HG03558 (cell line): ENCODE results near the gene BCAP31.

Source experiments
- ATAC-seq: cut with Tn5 transposase; IDR thresholded peaks from one replicate; pipeline ENCODE4 v1.9.1; 2021; ENCODE audit warnings: moderate number of reproducible peaks; ENCODE audit not compliant: unreplicated experiment; ENCODE audit errors: extremely low read depth

The BCAP31 gene

GRCh38 chrX:153667281-153667955, 56.8 kb downstream of the BCAP31 start:
- ATAC-seq: no peak

DNA sequence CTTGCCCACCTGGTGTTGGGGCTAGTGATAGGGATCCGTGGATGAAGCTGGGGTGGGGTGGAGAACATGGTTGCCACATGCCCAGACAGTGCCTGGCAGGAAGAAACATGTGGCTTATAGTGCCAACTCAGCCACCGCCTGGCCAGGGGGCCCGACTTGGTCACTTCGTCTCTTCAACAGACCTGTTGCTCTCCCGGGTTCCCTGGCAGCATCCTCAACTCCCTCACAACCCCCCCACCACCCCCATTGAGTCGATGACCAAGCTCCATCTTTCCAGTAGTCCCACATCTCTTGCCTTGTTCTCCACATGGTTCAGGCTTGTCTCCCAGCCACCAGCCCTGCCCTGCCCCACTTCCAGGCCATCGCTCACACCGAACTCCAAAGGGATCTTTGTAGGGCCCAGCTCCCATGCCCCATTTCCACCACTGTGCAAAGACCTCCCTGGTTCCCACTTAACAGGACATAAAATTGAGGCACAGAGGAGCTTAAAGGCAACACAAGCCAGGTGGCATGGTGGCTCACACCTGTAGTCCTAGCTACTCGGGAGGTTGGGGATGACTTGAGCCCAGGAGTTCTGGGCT, 58.4 kb downstream of the BCAP31 start:
- no peak for ATAC-seq

GRCh38 chrX:153662266-153662665, 61.9 kb downstream of the BCAP31 start:
- no peak for ATAC-seq

DNA sequence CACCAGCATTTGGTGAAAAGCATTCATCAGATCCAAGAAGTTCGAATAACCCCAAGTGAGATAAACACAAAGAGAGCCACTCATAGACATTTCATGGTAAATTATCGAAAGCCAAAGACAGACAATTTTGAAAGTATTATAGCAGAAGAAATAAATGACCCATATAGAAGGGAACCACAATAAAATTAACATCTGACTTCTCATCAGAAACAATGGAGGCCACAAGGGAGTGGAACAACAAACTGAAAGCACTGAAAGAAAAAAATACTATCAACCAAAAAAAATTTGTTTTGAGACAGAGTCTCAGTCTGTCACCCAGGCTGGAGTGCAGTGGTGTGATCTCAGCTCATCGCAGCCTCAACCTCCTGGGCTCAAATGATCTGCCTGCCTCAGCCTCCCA, 64.9 kb downstream of the BCAP31 start:
- no peak for ATAC-seq

DNA sequence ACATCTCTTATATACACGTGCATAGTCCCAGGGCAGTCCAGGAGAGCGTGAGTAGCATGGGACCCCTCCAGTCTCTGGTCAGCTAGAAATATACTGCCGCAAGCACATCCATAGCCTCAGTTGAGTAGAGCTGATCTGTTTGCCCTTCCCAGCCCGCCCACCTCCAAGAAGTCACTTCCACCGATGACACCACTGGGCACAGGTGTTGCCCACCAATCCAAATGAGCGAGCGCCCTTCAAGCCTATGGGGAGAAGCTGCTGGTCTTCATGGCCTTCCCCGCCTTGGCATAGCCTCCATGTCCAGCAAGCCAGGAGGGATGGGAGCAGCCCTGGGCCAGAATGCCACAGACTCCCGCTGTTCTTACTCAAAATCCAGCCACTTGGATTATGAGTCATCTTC, 67.0 kb downstream of the BCAP31 start:
- ATAC-seq: no peak

DNA sequence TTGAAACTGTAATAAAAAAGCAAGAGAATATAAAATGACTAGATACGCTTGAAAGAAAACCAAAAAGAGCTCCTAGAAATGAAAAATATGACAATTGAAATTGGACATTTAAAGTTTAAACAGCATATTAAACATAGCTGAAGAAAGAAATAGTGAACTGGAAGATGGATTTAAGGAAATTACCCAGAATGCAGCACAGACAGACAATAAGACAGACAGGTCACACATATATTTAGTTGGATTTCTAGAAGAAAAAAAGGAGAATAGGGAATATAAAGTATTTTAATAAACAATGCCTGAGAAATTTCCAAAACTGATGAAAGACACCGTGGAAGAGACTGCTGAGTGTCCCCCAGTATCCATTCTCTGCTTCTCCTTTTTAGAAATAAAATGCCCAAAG, 70.6 kb downstream of the BCAP31 start:
- no peak for ATAC-seq

DNA sequence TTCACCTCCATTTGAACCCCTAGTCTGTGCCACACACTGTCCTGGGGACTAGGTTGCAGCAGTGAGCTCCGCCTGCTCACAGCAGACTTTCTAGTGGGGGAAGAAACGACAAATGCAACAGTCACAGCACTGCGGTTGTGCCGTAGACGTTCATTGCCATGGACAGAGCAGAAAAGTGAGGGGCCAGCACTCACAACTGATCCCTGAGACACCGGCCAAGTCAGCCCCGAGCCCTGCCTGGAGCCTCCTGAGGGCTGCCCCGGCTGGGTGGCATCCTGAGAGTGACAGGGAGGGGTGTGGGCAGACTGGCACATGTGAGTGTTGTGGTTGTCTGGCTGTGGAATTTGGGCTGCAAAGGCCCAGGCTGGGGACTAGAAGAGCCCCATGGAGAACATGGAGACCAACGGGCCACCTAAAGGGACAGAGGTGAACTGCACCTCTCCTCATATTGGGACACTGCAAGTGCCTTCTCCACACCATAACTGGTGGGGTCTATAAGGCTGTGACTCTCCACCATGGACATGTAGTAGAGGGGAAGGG, 72.6 kb downstream of the BCAP31 start:
- no peak for ATAC-seq

- ATAC-seq: no peak
Measured at GRCh38 chrX:153650959-153651358, 73.2 kb downstream of the BCAP31 start.
